A673 (cell line): ENCODE data around the gene DENND1A.

ENCODE experiments used
- EZH2 ChIP-seq: fragments of 200-600 bp; sonication (generic); IDR thresholded peaks from 2 replicates; pipeline ENCODE4 v1.6.1; 2017; ENCODE audit warnings: borderline replicate concordance, low read depth, mild to moderate bottlenecking, mixed read lengths, antibody characterized with exemption, low read length; ENCODE audit not compliant: poor library complexity, severe bottlenecking
- TF ChIP-seq, protein P1 (sequence below): fragments of 300-800, 200-600 bp; sonication (generic); conservative IDR thresholded peaks from 2 replicates; pipeline ENCODE4 v1.5.1; 2017; ENCODE audit warnings: low read depth, mild to moderate bottlenecking, antibody characterized with exemption, low read length, moderate library complexity, mixed read lengths

DNA sequence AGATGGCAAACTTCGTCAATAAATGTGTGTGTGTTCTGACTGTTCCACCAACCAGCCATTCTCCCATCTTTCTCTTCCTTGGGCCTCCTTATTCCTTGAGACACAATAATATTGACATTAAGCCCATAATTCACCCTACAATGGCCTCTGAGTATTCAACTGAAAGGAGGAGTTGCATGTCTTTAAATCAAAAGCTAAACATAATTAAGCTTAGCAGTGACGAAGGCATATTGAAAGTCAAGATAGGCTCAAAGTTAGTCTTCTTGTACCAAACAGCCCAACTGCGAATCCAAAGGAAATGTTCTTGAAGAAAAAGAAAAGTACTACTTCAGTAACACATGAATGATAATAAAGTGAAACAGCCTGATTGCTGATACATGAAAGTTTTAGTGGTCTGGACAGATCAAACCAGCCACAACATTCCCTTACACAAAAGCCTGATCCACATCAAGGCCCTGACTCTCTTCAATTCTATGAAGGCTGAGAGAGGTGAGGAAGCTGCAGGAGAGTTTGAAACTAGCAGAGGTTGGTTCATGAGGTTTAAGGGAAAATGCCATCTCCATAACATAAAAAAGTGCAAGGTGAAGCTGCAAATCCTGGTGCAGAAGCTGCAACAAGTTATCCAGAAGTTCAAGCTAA, 81.4 kb downstream of the DENND1A start:
- TF ChIP-seq EZH2 = no peak
- TF ChIP-seq, protein P1, sequence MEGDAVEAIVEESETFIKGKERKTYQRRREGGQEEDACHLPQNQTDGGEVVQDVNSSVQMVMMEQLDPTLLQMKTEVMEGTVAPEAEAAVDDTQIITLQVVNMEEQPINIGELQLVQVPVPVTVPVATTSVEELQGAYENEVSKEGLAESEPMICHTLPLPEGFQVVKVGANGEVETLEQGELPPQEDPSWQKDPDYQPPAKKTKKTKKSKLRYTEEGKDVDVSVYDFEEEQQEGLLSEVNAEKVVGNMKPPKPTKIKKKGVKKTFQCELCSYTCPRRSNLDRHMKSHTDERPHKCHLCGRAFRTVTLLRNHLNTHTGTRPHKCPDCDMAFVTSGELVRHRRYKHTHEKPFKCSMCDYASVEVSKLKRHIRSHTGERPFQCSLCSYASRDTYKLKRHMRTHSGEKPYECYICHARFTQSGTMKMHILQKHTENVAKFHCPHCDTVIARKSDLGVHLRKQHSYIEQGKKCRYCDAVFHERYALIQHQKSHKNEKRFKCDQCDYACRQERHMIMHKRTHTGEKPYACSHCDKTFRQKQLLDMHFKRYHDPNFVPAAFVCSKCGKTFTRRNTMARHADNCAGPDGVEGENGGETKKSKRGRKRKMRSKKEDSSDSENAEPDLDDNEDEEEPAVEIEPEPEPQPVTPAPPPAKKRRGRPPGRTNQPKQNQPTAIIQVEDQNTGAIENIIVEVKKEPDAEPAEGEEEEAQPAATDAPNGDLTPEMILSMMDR = no peak
